Effector memory CD4-positive, alpha-beta T cell (primary cell): ENCODE results near the gene KPNA1.
"Not testable (repeated sequence)": the region's sequence is repeated elsewhere in the genome, so short reads cannot be mapped to it uniquely, and the experiment has no call there.

ENCODE experiments used
- DNase-seq, 3 donors: peaks; one replicate each; pipeline ENCODE4 v3.0.0-alpha.2; 2020
- H3K27ac ChIP-seq: 2 replicates; pipeline ENCODE4 v1.7.0; 2013; ENCODE audit warnings: mild to moderate bottlenecking, low read length, moderate library complexity; ENCODE audit not compliant: insufficient read depth, poor library complexity, severe bottlenecking
- H3K27me3 ChIP-seq: replicated peaks from 2 replicates; pipeline ENCODE4 v1.7.0; 2013; ENCODE audit warnings: mild to moderate bottlenecking, low read length; ENCODE audit not compliant: insufficient read depth, control insufficient read depth, poor library complexity, severe bottlenecking
- H3K36me3 ChIP-seq: 2 replicates; pipeline ENCODE4 v1.7.0; 2013; ENCODE audit warnings: mild to moderate bottlenecking, low read length, moderate library complexity; ENCODE audit not compliant: control insufficient read depth, insufficient read depth
- H3K4me1 ChIP-seq: 2 replicates; pipeline ENCODE4 v1.7.0; 2013; ENCODE audit warnings: low read length, mild to moderate bottlenecking; ENCODE audit not compliant: control insufficient read depth, insufficient read depth, poor library complexity, severe bottlenecking
- H3K4me3 ChIP-seq: 2 replicates; pipeline ENCODE4 v1.7.0; 2013; ENCODE audit warnings: low read length, low read depth, mild to moderate bottlenecking; ENCODE audit not compliant: insufficient read depth, poor library complexity, severe bottlenecking
- H3K9me3 ChIP-seq: 2 replicates; pipeline ENCODE4 v1.7.0; 2013; ENCODE audit warnings: mild to moderate bottlenecking, low read length, moderate library complexity; ENCODE audit not compliant: control insufficient read depth

The KPNA1 gene

DNA sequence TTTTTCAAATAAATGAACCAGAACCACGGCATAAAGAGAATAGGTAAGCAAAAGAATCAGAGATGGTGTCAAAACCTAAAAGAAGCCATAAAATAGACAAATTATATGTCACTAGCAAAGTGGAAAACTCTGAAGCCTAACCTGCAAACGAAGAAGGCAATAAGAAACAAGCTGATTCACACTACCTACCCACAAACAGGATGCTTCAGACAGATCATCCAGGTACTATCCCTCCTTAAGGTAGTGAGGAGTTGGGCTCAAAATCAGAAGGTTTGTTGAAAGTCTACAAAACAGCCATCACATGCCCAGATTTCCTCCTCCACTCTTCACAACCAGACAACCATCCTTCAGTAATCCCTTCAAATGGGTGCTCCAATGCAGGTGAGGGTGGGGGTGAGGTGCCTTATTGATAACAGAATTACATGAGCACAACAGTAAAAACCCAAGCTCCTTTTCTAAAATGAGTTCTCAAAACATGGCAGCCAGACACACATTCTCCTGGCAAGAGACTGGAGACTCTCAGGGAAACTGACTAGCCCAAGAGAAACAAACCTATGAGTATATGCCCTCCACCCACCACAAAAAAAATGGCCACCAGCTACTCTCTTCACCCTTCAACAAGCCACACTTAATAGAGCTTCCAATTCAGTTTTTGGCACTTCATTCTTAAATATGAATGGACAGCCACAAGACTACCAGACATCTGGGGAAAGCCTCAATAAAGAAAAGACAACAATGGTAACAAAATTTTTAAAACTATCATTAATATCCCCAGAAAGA lies 6.4 kb downstream of the KPNA1 start:
- Histone ChIP-seq H3K36me3 (no peaks in the 10 kb centered on the region), H3K9me3 (no peaks in the 10 kb centered on the region), H3K4me3 (no peak overlapping the region), H3K27ac (no peak overlapping the region), H3K4me1 (no peaks in the 10 kb centered on the region), H3K27me3 (no peaks in the 10 kb centered on the region)
- no peak for DNase-seq

GRCh38 chr3:122506450-122506849 lies 8.3 kb downstream of the KPNA1 start:
- DNase-seq = no peak
- Histone ChIP-seq H3K36me3 (no peaks in the 10 kb centered on the region), H3K27ac (no peak overlapping the region), H3K4me1 (no peaks in the 10 kb centered on the region), H3K4me3 (no peak overlapping the region), H3K27me3 (no peaks in the 10 kb centered on the region), H3K9me3 (no peaks in the 10 kb centered on the region)

GRCh38 chr3:122505676-122506075 lies 9.1 kb downstream of the KPNA1 start:
- Histone ChIP-seq H3K27me3 (no peaks in the 10 kb centered on the region), H3K4me1 (no peaks in the 10 kb centered on the region), H3K9me3 (no peaks in the 10 kb centered on the region), H3K4me3 (no peak overlapping the region), H3K27ac (no peak overlapping the region), H3K36me3 (no peaks in the 10 kb centered on the region)
- DNase-seq = no peak

- Histone ChIP-seq H3K9me3 (no peaks in the 10 kb centered on the region), H3K4me1 (peaks cover 3% of the 10 kb centered on the region), H3K36me3 (no peaks in the 10 kb centered on the region), H3K27ac (no peak overlapping the region), H3K27me3 (no peaks in the 10 kb centered on the region), H3K4me3 (no peak overlapping the region)
- no peak for DNase-seq
These were observed 11.8 kb downstream of the KPNA1 start for GRCh38 chr3:122502941-122503340.

- Histone ChIP-seq H3K4me1 (peaks cover 3% of the 10 kb centered on the region), H3K27ac (no peak overlapping the region), H3K4me3 (no peak overlapping the region), H3K9me3 (no peaks in the 10 kb centered on the region), H3K36me3 (no peaks in the 10 kb centered on the region), H3K27me3 (no peaks in the 10 kb centered on the region)
- DNase-seq = no peak
These were observed 12.6 kb downstream of the KPNA1 start for GRCh38 chr3:122502139-122502538.

DNA sequence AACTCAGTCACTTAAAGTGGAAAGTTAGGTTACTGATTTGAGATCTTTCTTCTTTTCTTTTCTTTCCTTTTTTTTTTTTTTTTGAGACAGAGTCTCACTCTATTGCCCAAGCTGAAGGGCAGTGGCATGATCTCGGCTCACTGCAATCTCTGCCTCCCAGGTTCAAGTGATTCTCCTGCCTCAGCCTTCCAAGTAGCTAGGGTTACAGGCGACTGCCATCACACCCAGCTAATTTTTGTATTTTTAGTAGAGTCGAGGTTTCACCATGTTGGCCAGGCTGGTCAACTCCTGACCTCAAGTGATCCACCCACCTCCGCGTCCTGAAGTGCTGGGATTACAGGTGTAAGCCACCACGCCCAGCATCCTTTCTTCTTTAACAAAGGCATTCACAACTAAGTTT lies 13.8 kb downstream of the KPNA1 start:
- DNase-seq, H3K4me1 ChIP-seq, H3K27me3 ChIP-seq, H3K4me3 ChIP-seq, H3K36me3 ChIP-seq, H3K9me3 ChIP-seq, H3K27ac ChIP-seq: not testable (repeated sequence)

- H3K4me1 ChIP-seq = peaks cover 3% of the 10 kb centered on the region
These were observed 16.6 kb downstream of the KPNA1 start for GRCh38 chr3:122498152-122498551.

DNA sequence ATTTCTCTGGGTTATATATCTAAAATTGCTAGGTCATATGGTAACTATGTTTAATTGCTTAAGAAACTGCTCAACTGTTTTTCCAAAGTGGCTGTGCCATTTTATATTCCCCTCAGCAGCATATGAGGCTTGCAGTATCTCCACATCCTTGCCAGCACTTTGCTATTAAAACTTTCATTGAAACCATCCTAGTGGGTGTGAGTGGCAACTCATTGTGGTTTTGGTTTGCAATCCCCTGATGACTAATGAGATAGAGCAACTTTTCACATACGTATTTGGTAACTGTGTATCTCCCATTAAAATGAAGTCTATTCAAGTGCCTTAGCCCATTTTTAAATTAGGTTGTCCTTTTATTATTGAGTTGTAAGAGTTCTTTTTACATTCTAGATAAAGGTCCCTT lies 17.3 kb downstream of the KPNA1 start:
- no peak overlapping the region for H3K27ac ChIP-seq
- H3K27me3 ChIP-seq = no peaks in the 10 kb centered on the region
- H3K36me3 ChIP-seq = peaks cover 12% of the 10 kb centered on the region
- H3K4me3 ChIP-seq = no peak overlapping the region
- H3K4me1 ChIP-seq = peaks cover 3% of the 10 kb centered on the region
- peak in 1 of 3 donors; percentile 2 for DNase-seq
- no peaks in the 10 kb centered on the region for H3K9me3 ChIP-seq

More at GRCh38 chr3:122498152-122498551, 16.6 kb downstream of the KPNA1 start:
- H3K9me3 ChIP-seq = no peaks in the 10 kb centered on the region
- no peak for DNase-seq
- no peak overlapping the region for H3K4me3 ChIP-seq
- H3K27ac ChIP-seq = no peak overlapping the region
- H3K36me3 ChIP-seq = peaks cover 12% of the 10 kb centered on the region
- no peaks in the 10 kb centered on the region for H3K27me3 ChIP-seq

DNA sequence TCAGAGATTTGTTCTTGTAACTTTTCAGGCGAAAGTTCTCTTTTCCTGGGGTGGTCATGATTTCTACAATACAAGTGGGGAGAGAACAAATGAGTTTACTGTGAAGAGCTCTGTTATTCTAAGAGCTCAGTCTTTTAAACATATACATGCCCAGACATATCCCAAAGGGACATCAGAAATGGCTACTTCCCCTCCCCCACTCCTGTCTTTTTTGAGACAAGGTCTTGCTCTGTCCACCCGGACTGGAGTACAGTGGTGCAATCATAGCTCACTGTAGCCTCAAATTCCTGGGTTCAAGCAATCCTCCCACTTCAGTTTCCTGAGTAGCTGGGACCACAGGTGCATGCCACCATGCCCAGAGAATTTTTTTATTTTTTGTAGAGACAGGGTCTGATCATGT lies 18.2 kb downstream of the KPNA1 start:
- H3K4me3 ChIP-seq = no peak overlapping the region
- H3K4me1 ChIP-seq = peaks cover 3% of the 10 kb centered on the region
- H3K27me3 ChIP-seq = no peaks in the 10 kb centered on the region
- peaks cover 12% of the 10 kb centered on the region for H3K36me3 ChIP-seq
- DNase-seq = no peak
- no peaks in the 10 kb centered on the region for H3K9me3 ChIP-seq
- no peak overlapping the region for H3K27ac ChIP-seq

DNA sequence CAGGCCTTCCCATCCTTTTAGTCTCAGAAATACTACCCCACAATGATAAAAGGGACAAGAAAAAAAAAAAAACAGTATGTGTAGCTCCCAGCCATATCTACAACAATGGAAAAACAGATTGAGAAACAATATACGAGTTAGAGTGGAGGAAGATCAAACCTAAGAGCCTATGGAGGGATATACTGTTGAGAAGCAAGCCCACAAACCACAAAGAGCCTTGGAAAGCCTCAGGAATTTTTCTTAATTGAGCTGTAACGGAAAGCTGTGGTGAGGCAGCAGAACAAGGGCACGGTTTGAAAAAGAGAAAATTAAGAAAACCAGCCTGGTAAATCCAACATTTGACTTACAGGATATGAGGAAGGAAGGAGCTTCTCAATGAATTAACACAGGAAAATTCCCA lies 21.4 kb downstream of the KPNA1 start:
- Histone ChIP-seq H3K4me1 (peaks cover 3% of the 10 kb centered on the region), H3K36me3 (peaks cover 12% of the 10 kb centered on the region), H3K9me3 (no peaks in the 10 kb centered on the region), H3K4me3 (no peak overlapping the region), H3K27ac (no peak overlapping the region), H3K27me3 (no peaks in the 10 kb centered on the region)
- no peak for DNase-seq
